Suppressor macrophage treated with lipopolysaccharide for 4 hours (primary cell): Measurements from ENCODE around the gene TSPAN32.
"Not testable (repeated sequence)": the region's sequence is repeated elsewhere in the genome, so short reads cannot be mapped to it uniquely, and the experiment has no call there.

Source experiments
- DNase-seq: peaks from one replicate; pipeline ENCODE4 v3.0.0-alpha.2; 2020

The TSPAN32 gene

GRCh38 chr11:2267851-2268728, 33.7 kb upstream of the TSPAN32 start:
- no peak for DNase-seq

GRCh38 chr11:2268729-2269600, 32.8 kb upstream of the TSPAN32 start:
- peak; percentile 94 for DNase-seq

- DNase-seq: peak; percentile 71
Observed at GRCh38 chr11:2269601-2270321, 32.1 kb upstream of the TSPAN32 start.

- peak; percentile 36 for DNase-seq
Observed at GRCh38 chr11:2270322-2271076, 31.3 kb upstream of the TSPAN32 start, which contains the start of gene ASCL2. Gene ASCL2, minus strand, starts transcription at chr11:2270588. Its CDS starts 256 bp downstream, at chr11:2270332.

GRCh38 chr11:2271077-2271326, 30.8 kb upstream of the TSPAN32 start:
- peak; percentile 90 for DNase-seq

GRCh38 chr11:2271327-2272227, 30.2 kb upstream of the TSPAN32 start:
- DNase-seq: no peak

- DNase-seq: no peak
Observed at GRCh38 chr11:2272228-2272945, 29.4 kb upstream of the TSPAN32 start.

GRCh38 chr11:2272946-2273280, 28.9 kb upstream of the TSPAN32 start:
- no peak for DNase-seq

- no peak for DNase-seq
Observed at GRCh38 chr11:2273311-2273710, 28.5 kb upstream of the TSPAN32 start.

- no peak for DNase-seq
Observed at GRCh38 chr11:2273771-2274170, 28.0 kb upstream of the TSPAN32 start.

GRCh38 chr11:2275334-2276279, 26.2 kb upstream of the TSPAN32 start:
- no peak for DNase-seq

GRCh38 chr11:2276280-2277007, 25.4 kb upstream of the TSPAN32 start:
- no peak for DNase-seq

- peak; percentile 29 for DNase-seq
Observed at GRCh38 chr11:2277008-2277346, 24.8 kb upstream of the TSPAN32 start.

GRCh38 chr11:2277933-2278523, 23.8 kb upstream of the TSPAN32 start:
- DNase-seq: no peak

GRCh38 chr11:2280208-2280607, 21.6 kb upstream of the TSPAN32 start:
- no peak for DNase-seq

GRCh38 chr11:2286350-2286749, 15.5 kb upstream of the TSPAN32 start:
- not testable (repeated sequence) for DNase-seq

GRCh38 chr11:2287091-2287490, 14.7 kb upstream of the TSPAN32 start:
- peak; percentile 23 for DNase-seq

- DNase-seq: no peak
Observed at GRCh38 chr11:2289350-2289749, 12.5 kb upstream of the TSPAN32 start.

- DNase-seq: no peak
Observed at GRCh38 chr11:2289859-2290258, 12.0 kb upstream of the TSPAN32 start.
